Bronchial epithelial cell (primary cell): ENCODE data around the gene PUM1. TPM values are rescaled to one million over a fixed set of nuclear protein-coding genes. Genes with fewer than 3 reads are reported as not detected.

ENCODE experiments used
- DNase-seq: peaks from one replicate; pipeline ENCODE4 v3.0.0-alpha.2; 2010; ENCODE audit warnings: low read depth
- FAIRE-seq: peaks from 2 replicates; lab custom pipeline; 2011; peaks lifted over from hg19 to GRCh38; lab: Jason Lieb, UNC
- H3K27me3 ChIP-seq: 2 replicates; pipeline ENCODE4 v1.5.1; 2011; ENCODE audit warnings: low read length; ENCODE audit not compliant: control insufficient read depth, insufficient read depth
- H3K36me3 ChIP-seq: 2 replicates; pipeline ENCODE4 v1.5.1; 2011; ENCODE audit warnings: low read length; ENCODE audit not compliant: control insufficient read depth, insufficient read depth
- H3K4me3 ChIP-seq: 2 replicates; pipeline ENCODE4 v1.5.1; 2011; ENCODE audit warnings: mild to moderate bottlenecking, low read depth, low read length, control low read depth
- CTCF ChIP-seq: IDR thresholded peaks from 2 replicates; pipeline ENCODE4 v1.5.1; 2011; ENCODE audit warnings: mild to moderate bottlenecking, moderate library complexity, low read length, control low read depth, inconsistent platforms; ENCODE audit not compliant: insufficient read depth, severe bottlenecking
- total RNA-seq: library from RNA; depleted of rRNA; stranded (reverse); fragments of >200 nt; gene quantifications from 2 replicates; pipeline ENCODE4 v1.2.1, GENCODE V29; 2014

PUM1 gene
- total RNA-seq, 1 donor from 2014 or later, result 38.7 TPM

DNA sequence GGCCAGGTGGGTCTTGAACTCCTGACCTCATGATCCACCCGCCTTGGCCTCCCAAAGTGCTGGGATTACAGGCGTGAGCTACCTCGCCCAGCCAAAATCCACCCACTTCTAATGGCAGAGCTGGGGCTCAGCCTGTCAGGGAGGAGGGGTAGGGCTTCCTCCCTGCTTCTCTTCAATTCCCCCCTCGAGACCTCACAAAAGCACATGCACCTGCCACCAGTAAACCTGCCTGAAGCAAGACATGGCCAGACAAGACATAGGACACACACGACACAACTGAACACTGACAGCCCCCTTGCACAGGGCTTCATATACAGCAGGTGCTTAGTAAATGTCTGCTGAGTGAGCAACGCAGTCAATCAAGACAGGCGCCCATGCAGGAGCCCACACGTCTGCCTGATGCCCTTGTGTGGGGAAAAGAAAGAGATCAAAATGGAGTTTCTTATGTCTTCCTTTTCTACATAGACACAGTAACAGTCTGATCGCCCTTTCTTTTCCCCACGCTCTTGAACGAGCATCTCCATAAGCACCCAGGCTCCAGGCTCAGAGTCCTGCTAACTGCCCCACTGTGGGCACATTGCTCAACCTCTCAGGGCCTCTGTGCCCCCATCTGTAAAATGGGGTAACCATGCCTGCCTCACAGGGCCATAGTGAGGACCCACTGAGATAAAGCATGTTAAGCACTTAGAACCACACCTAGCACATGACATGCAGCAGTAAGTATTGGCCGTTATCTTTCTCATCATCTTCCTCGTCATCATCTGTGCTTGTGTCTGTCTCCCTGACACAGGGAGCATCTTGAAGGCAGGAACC is 165.7 kb downstream of the PUM1 start:
- FAIRE-seq (peak; percentile 62), DNase-seq (no peak)
- no peak for TF ChIP-seq CTCF
- H3K4me3 ChIP-seq, result no peak overlapping the region
- no peaks in the 10 kb centered on the region for H3K36me3 ChIP-seq
- no peaks in the 10 kb centered on the region for H3K27me3 ChIP-seq

- H3K4me3 ChIP-seq, result no peak overlapping the region
- no peak for TF ChIP-seq CTCF
- no peaks in the 10 kb centered on the region for H3K36me3 ChIP-seq
- no peaks in the 10 kb centered on the region for H3K27me3 ChIP-seq
- DNase-seq, result no peak
- FAIRE-seq, result peak; percentile 23
These were observed 167.3 kb downstream of the PUM1 start for GRCh38 chr1:30898031-30898815.

- no peaks in the 10 kb centered on the region for H3K27me3 ChIP-seq
- DNase-seq (no peak), FAIRE-seq (no peak)
- TF ChIP-seq CTCF, result no peak
- no peak overlapping the region for H3K4me3 ChIP-seq
- no peaks in the 10 kb centered on the region for H3K36me3 ChIP-seq
These were observed 168.6 kb downstream of the PUM1 start for GRCh38 chr1:30896905-30897304.

GRCh38 chr1:30895944-30896660 is 169.4 kb downstream of the PUM1 start:
- Histone ChIP-seq H3K27me3 (no peaks in the 10 kb centered on the region), H3K4me3 (no peak overlapping the region), H3K36me3 (no peaks in the 10 kb centered on the region)
- TF ChIP-seq CTCF, result no peak
- DNase-seq (no peak), FAIRE-seq (no peak)

GRCh38 chr1:30895382-30895943 is 170.1 kb downstream of the PUM1 start:
- no peak for FAIRE-seq
- no peaks in the 10 kb centered on the region for H3K36me3 ChIP-seq

More at GRCh38 chr1:30895382-30895943, 170.1 kb downstream of the PUM1 start:
- Histone ChIP-seq H3K27me3 (no peaks in the 10 kb centered on the region), H3K4me3 (no peak overlapping the region)
- TF ChIP-seq CTCF, result no peak
- DNase-seq, result no peak
